Suprapubic skin (tissue), 3 donors: Measurements from ENCODE around the gene SLC22A17.

ENCODE experiments used
- POLR2AphosphoS5 ChIP-seq, 3 donors: sonication (generic); formaldehyde crosslinking; IDR thresholded peaks; one replicate each; pipeline ENCODE4 v1.6.1; 2017; ENCODE audit warnings: antibody characterized with exemption in 3 of 3
- TF ChIP-seq, protein P1 (sequence below), 2 donors: fragments of 200-600 bp in 1 of 2; fragments of 450-650 bp in 1 of 2; sonication (generic) in 1 of 2; IDR thresholded peaks; one replicate each; pipeline ENCODE4 v1.5.1; 2016 to 2019; ENCODE audit warnings: antibody characterized with exemption in 2 of 2, mild to moderate bottlenecking in 1 of 2, moderate library complexity in 1 of 2

DNA sequence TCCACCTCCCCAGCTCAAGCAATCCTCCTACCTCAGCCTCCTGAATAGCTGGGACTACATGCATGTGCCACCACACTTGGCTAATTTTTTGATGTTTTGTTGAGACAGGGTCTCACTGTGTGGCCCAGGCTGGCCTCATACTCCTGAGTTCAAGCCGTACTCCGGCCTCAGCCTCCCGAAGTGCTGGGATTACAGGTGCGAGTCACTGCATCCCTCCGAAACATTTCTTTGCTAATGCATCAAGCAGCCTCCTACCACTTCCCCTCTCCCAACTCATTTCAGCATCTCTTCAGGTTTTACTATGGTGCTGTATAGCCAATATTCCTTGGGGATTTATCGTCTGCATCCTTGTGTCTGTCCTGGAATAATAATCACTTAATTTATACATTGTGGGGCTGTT lies 2.3 kb upstream of the SLC22A17 start:
- TF ChIP-seq POLR2AphosphoS5 (IDR thresholded peaks at IDR 0.05) = no peak
- TF ChIP-seq, protein P1, sequence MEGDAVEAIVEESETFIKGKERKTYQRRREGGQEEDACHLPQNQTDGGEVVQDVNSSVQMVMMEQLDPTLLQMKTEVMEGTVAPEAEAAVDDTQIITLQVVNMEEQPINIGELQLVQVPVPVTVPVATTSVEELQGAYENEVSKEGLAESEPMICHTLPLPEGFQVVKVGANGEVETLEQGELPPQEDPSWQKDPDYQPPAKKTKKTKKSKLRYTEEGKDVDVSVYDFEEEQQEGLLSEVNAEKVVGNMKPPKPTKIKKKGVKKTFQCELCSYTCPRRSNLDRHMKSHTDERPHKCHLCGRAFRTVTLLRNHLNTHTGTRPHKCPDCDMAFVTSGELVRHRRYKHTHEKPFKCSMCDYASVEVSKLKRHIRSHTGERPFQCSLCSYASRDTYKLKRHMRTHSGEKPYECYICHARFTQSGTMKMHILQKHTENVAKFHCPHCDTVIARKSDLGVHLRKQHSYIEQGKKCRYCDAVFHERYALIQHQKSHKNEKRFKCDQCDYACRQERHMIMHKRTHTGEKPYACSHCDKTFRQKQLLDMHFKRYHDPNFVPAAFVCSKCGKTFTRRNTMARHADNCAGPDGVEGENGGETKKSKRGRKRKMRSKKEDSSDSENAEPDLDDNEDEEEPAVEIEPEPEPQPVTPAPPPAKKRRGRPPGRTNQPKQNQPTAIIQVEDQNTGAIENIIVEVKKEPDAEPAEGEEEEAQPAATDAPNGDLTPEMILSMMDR (IDR thresholded peaks at IDR 0.05) = no peak
